Tibial nerve (tissue), 4 donors: ENCODE results near the gene SELENOW.
"Not testable (repeated sequence)": the region's sequence is repeated elsewhere in the genome, so short reads cannot be mapped to it uniquely, and the experiment has no call there.

Source experiments
- CTCF ChIP-seq, 5 experiments: fragments of 200-600 bp in 3 of 5; fragments of 450-650 bp in 2 of 5; sonication (generic) in 3 of 5; IDR thresholded peaks; one replicate each; pipeline ENCODE4 v1.5.1; 2016 to 2019; ENCODE audit warnings: antibody characterized with exemption in 5 of 5, mild to moderate bottlenecking in 3 of 5, moderate library complexity in 2 of 5
- EP300 ChIP-seq, 2 donors: sonication (generic); formaldehyde crosslinking; IDR thresholded peaks; one replicate each; pipeline ENCODE4 v1.6.1; 2017; ENCODE audit warnings: antibody characterized with exemption in 2 of 2, mild to moderate bottlenecking in 1 of 2
- POLR2A ChIP-seq, 2 donors: fragments of 450-650 bp; IDR thresholded peaks; one replicate each; pipeline ENCODE4 v1.6.1; 2017; ENCODE audit warnings: antibody characterized with exemption in 2 of 2, mild to moderate bottlenecking in 2 of 2, moderate library complexity in 2 of 2

GRCh38 chr19:47746129-47746528, 32.4 kb upstream of the SELENOW start:
- TF ChIP-seq CTCF, POLR2A, EP300 (IDR thresholded peaks at IDR 0.05): not testable (repeated sequence)
